NCI-H2196 (cell line): ENCODE measurements around the gene C1orf174.
A peak's percentile ranks its signal among the peaks of the same experiment; 100 is the strongest.

ENCODE experiments used
- DNase-seq: peaks from one replicate; lab custom pipeline; 2025; ENCODE audit not compliant: unreplicated experiment; lab: John Stamatoyannopoulos, UW

Gene C1orf174

DNA sequence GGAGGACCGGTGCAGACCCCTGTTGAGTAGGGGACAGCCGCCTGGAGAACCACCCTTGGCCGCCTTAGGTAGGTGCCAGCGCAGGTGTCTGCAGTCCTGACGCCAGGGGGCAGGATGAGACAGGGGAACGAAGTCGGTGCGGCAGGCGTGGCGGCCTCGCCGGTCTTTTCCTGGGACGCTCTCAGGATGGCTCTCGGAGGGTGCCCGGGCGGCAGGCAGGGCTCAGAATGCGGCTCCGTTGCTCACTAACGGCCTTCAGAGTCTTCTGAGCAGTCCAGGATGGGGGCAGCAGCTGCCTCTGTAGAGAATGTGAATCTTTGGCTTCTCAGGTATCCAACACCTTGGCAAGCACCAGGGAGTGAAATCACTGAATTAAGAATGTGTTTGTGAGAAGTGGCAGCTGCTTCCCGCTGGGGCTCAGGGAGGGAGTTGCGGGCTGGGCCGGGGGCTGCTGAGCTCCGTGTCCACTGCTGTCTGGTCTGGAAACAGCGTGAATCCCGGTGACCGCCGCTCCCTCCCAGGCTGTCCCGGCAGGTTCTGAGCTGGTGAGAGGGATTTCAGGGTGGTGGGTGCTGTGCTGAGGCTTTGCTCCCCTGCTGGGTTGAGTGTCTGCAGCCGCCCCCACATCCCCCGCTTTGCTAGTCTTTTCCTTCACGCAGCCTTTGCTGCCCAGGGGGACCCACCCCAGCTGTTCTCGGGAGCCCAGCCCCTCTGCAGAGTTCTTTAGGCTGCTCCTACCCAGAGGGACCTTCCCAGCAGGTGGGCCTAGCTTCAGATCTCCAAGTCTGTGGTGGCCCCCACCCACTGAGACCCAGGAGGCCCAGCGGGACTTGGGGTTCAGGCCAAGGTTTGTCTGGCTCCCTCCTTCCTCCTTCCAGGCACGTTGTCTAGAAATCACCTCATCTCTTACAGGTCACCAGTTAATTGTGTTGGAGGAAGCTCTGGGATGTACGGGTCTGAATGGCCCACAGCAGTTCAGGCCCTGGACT, 11.1 kb upstream of the C1orf174 start:
- DNase-seq: peak; percentile 90

DNA sequence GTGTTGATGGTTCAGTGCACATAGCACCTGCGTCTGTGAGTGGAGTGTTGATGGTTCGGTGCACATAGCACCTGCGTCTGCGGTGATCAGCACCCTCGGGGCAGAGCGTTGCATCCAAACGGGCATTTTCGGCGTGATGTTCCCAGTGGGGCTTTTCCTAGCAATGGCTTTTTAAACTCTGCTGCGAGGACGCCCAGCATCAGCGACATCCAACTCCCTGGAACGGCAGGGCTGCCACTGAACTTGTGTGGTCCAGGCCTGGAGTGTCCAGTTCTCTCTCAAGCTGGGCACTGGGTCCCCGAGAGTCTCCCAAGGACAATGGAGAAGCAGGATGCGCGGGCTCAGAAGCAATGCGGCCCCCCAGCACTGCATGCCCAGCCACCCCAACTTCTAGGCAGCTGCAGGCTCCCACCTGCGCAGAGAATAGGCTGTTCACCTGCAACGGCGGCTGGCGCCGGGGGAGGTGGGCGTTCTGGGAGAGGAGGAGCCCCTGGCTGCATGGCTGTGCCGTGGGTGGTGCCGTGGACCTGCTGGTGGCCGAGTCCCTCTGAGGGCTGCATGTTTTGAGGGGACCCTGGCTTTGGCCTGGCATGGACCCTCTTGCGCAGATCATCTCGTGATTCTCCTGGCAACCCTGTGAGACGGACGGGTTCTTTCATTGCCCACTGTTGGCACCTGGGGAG, 10.1 kb upstream of the C1orf174 start:
- no peak for DNase-seq

GRCh38 chr1:3909615-3910014, 9.5 kb upstream of the C1orf174 start:
- DNase-seq: no peak

- no peak for DNase-seq
These were observed 8.9 kb upstream of the C1orf174 start for GRCh38 chr1:3908886-3909517.

- no peak for DNase-seq
These were observed 7.6 kb upstream of the C1orf174 start for GRCh38 chr1:3907621-3908165.

DNA sequence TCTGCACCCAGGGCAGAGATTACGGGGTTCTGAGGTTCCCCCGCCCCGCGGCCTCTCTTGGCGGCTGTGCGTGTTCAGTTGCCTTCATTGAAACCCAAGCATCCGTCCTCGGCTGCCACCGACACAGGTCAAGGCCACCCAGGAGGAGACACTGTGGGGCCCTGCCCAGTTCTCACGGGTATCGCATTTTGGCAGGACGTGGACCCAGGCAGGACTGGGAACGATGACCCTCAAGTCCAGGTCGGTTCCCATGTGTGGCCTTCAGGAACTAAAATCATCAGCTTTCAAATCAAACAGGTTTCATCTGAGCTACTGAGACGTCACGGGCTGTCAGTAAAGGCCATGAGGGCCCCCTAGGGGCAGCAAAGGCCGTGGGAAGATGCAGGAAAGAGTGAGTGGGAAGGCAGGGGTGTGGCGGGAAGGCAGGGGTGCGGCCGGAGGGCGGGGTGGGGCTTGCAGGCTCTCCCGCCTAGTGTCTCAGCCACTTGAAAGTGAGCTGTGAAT, 7.0 kb upstream of the C1orf174 start:
- no peak for DNase-seq

DNA sequence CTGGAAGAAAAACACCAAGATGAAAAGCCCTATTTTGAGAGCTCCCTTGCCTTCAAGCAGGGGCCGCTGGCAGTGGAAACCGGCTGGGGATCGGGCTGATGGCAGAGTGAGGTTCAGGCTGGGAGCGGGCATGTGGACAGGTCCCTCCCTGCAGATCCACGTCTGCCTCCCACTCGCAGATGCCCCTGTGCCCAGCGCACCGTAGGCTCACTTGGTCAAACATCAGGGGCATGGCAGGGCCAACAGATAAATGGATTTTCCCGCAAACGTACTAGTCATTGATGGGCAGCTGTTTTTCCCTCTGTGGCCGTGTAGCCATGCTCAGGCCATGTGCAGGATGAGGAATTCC, 6.6 kb upstream of the C1orf174 start:
- no peak for DNase-seq

DNA sequence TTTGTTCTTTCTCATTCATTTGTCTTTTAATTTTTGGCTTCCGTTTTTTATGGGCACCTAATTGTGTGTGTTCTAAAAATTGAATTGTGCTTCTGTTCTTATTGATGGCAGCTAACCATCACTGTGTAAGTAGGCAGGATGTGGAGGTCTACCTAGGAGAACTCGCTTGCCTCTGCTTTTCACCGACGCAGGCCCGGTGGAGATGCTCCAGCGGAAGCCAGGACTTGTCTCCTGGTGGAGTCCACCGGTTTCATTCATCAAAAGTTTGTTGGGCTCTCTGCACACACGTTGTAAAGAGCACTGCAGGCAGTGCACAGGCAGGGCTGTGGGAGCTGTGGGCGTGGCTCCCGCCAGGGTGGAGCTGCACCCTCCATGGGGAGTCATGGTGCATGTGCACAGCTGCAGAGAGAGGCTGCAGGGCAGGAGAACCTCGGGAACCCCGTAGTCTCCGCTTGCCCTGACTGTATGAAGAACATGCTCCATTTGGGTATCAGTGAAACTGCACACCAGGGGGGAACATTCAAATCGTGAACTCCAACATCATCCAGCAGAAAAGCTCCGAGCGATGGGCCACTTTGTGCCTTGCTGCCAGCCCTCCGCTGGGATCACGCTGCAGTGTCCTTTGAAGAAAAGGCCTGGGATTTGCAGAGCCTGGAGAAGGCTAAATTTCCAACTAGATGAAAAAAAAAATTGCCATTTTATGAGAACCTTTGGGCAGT, 6.0 kb upstream of the C1orf174 start:
- DNase-seq: no peak

GRCh38 chr1:3905266-3905952, 5.3 kb upstream of the C1orf174 start:
- DNase-seq: no peak

- no peak for DNase-seq
These were observed 4.7 kb upstream of the C1orf174 start for GRCh38 chr1:3904843-3905185.

DNA sequence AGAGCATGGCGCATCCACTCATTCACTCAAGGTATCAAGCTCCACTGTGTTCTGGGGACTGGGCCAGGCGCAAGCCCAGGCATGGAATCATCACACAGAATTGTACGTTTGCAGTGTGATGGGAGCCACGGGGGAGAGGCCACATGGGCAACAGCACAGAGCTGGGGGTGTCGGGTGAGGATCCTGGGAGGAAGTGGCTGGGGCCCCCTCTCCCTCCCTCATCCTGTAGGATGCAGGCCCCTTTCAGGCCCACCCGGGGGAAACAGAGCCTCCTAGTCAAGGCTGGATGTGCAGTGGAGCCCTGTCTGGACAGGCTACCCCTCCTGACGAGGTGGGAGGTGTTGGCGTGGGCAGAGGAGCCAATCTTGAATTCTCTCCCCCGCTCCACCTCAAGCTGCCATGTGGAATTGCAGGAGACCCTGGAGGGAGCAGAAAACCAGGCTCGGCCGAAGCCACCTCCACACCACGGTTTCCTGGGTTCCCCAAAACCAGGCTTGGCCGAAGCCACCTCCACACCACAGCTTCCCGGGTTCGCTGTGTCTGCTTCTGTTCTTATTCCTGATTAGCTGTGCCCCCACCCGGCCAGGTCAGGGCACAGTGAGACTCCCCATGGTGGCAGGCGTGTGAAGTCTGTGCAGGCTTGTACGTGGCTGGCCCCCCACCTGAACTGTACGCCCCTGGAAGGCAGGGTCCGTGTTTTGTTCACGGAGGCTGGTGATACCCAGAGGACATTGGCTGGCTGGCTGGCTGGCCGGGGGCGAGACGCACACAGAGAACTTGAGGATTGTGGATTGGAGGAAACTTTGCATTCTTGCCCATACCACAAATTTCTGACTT, 4.2 kb upstream of the C1orf174 start:
- no peak for DNase-seq

DNA sequence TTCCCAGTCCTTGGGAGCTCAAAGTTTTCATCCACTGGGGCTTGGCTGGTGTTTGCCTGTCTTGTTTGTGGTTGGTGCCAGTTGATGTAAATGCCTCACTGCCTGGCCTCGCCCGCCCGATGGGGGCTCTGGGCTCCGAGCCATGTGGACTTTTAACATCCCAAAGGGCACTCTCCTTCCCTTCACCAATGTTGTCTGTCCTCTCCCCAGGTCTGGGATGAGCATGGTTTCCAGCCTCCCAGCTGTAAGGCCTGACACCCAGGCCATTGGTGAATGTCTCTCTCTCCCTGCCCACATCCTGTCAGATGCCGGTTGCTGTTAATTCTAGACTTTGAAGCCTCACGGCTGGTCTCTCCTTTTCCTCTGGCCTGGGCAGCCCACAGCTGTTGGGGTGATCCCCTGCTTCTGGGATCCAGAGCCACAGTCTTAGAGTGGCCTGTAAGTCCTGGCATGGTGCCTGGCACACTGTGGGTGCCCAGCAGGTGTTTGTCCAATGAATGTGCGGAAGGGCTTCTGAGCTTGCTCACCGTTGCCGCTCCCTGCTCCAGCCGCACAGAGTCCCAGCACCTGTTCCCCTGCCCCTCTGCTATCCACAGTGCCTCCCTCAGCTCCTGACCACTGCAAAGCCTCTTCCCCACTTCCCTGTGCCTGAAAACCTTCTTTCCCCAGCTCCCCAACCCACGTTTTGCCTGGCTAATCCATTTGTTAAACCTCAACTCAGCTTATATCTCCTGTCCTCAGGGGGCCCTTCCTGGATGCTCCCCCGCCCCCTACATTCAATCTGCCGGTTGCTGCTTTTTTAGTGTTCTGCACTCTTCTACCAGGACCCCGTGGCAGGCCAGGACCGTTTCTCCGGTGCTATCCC, 3.3 kb upstream of the C1orf174 start:
- peak; percentile 77 for DNase-seq

- peak; percentile 40 for DNase-seq
These were observed 2.6 kb upstream of the C1orf174 start for GRCh38 chr1:3902571-3903091.

GRCh38 chr1:3902111-3902511, 2.0 kb upstream of the C1orf174 start:
- no peak for DNase-seq

GRCh38 chr1:3900969-3901529, 977 bp upstream of the C1orf174 start:
- peak; percentile 96 for DNase-seq

- DNase-seq: no peak
These were observed 320 bp downstream of the C1orf174 start for GRCh38 chr1:3899754-3900149.

DNA sequence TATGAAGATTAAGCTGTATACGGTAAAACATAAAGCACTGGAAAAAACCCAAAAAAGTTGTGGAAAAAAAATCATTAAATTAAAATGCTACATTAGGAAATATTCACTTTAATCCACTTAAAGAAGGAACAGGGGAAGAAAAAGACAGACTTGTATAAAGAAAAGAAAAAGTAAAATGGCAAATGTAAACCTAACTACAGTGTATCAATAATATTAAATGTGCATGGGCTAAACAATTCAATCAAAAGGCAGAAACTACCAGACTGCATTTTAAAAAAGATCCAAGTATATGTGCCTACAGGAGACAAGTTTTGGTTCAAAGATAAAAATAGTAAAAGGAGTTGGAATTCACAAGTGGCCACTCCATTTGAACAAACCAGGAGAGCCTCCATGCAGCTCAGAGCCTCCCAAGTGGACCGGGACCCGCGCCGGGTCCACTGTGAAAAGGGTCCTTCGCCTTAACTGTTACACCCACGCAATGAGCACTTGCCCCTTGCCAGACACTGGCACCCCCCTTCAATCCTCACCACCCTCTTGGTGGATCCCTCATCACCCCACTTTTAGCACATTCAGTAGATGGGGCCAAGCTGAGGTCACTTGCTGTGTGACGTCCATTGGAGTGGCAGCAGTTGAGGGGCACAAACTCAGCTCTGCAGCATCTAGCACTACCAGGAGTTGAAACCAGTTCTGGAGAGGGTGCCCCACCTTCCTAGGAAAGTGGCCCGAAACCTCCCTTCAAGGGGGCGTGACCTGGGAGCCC, 898 bp downstream of the C1orf174 start:
- DNase-seq: no peak
